ENCODE data around the gene XYLT1. TPM values are rescaled to one million over a fixed set of nuclear protein-coding genes. Genes with fewer than 3 reads are reported as not detected.

Gene XYLT1
- polyA plus RNA-seq, 1 of the 3 experiments (the other 2 are of a cell fraction), result 17.6 TPM

- H3K9me3 ChIP-seq, result no peaks in the 10 kb centered on the region
- ChIA-PET CTCF (interaction anchor here (1.3 kb wide), 1 partner anchor 9 kb away, joined by 6 read pairs; no protein-coding TSS in a partner anchor), POLR2A (no interaction called here)
- H3K27me3 ChIP-seq (ENCODE audit: insufficient read depth), result no peaks in the 10 kb centered on the region
- 88% methylated on average over 12 of the region's 12 CpGs for WGBS (ENCODE audit: low lambda C conversion rate)
- H3K36me3 ChIP-seq (replicated peaks in 1 of 2; ENCODE audit: control insufficient read depth in 1 of 2, insufficient read depth in 2 of 2, low read length in 1 of 2), result peaks cover 7 to 70% of the 10 kb centered on the region in 2 experiments
- H3K4me2 ChIP-seq, result no peak overlapping the region
- H4K20me1 ChIP-seq (ENCODE audit: insufficient read depth), result peaks cover 88% of the 10 kb centered on the region
- DNase-seq, result no peak
- no peaks in the 10 kb centered on the region for H3K9me2 ChIP-seq
- no peak for TF ChIP-seq JUND (IDR thresholded peaks at IDR 0.05)
- H3K4me1 ChIP-seq (ENCODE audit: control insufficient read depth in 1 of 2, insufficient read depth in 2 of 2, low read depth in 1 of 2, low read length in 1 of 2), result no peaks in the 10 kb centered on the region; a peak in 1 of 4 replicates
- H3K27ac ChIP-seq (ENCODE audit: low read depth in 2 of 2, low read length in 1 of 2), result no peak overlapping the region
- no peak overlapping the region for H3K4me3 ChIP-seq (ENCODE audit: low read depth in 2 of 2, low read length in 1 of 2)
- peaks cover 46% of the 10 kb centered on the region; the same call in 1 of the 2 replicates for H3K79me2 ChIP-seq (ENCODE audit: insufficient read depth)
- no peak overlapping the region for H3K9ac ChIP-seq
- H2AFZ ChIP-seq (ENCODE audit: low read depth), result no peak overlapping the region
- peaks cover 13% of the 10 kb centered on the region for H3F3A ChIP-seq (replicated peaks; ENCODE audit: insufficient read depth)
Measured at GRCh38 chr16:17159617-17160016, 311.1 kb downstream of the XYLT1 start.

GRCh38 chr16:17155936-17156335 is 314.8 kb downstream of the XYLT1 start:
- ChIA-PET POLR2A (no interaction called here), CTCF (interaction anchor here (0.6 kb wide), 1 partner anchor 328 kb away, joined by 4 read pairs; no protein-coding TSS in a partner anchor)
- no peak overlapping the region for H3K4me2 ChIP-seq
- no peaks in the 10 kb centered on the region; a peak in 1 of 4 replicates for H3K4me1 ChIP-seq (ENCODE audit: control insufficient read depth in 1 of 2, insufficient read depth in 2 of 2, low read depth in 1 of 2, low read length in 1 of 2)
- no peak overlapping the region for H3K27ac ChIP-seq (ENCODE audit: low read depth in 2 of 2, low read length in 1 of 2)
- H3K4me3 ChIP-seq (ENCODE audit: low read depth in 2 of 2, low read length in 1 of 2), result no peak overlapping the region
- DNase-seq, result no peak
- 84% methylated on average over 1 of the region's 1 CpG for WGBS (ENCODE audit: low lambda C conversion rate)
- peaks cover 93% of the 10 kb centered on the region for H4K20me1 ChIP-seq (ENCODE audit: insufficient read depth)
- no peak for TF ChIP-seq SIN3A (IDR thresholded peaks at IDR 0.05; ENCODE audit: borderline replicate concordance, low read depth, low read length)
- TF ChIP-seq USF1 (IDR thresholded peaks at IDR 0.05; ENCODE audit: borderline replicate concordance, low read depth), result no peak
- no peak for TF ChIP-seq NRF1 (IDR thresholded peaks at IDR 0.05; ENCODE audit: low read depth, low read length)
- TF ChIP-seq SMC3 (IDR thresholded peaks at IDR 0.05; ENCODE audit: low read depth, low read length), result no peak
- TF ChIP-seq EP300 (IDR thresholded peaks at IDR 0.05; ENCODE audit: borderline replicate concordance in 1 of 2, low read depth in 1 of 2, low read length in 1 of 2), result no peak
- no peak for TF ChIP-seq YY1 (IDR thresholded peaks at IDR 0.05; ENCODE audit: low read depth)
- no peak for TF ChIP-seq REST (IDR thresholded peaks at IDR 0.05; ENCODE audit: low read depth, low read length)
- no peak for TF ChIP-seq FOSL2 (IDR thresholded peaks at IDR 0.05; ENCODE audit: borderline replicate concordance, low read depth)
- TF ChIP-seq ELF1 (IDR thresholded peaks at IDR 0.05), result no peak
- no peak for TF ChIP-seq JUND (IDR thresholded peaks at IDR 0.05)
- no peak for TF ChIP-seq MAX (IDR thresholded peaks at IDR 0.05; ENCODE audit: low read depth)
- no peak for TF ChIP-seq POLR2AphosphoS5 (IDR thresholded peaks at IDR 0.05; ENCODE audit: low read depth, low read length)
- no peak for TF ChIP-seq GATA2 (CRISPR knock-in tag; IDR thresholded peaks at IDR 0.05)
- peaks cover 58% of the 10 kb centered on the region; the same call in 1 of the 2 replicates for H3K79me2 ChIP-seq (ENCODE audit: insufficient read depth)
- H3K9me3 ChIP-seq, result no peaks in the 10 kb centered on the region
- H3F3A ChIP-seq (replicated peaks; ENCODE audit: insufficient read depth), result peaks cover 6% of the 10 kb centered on the region
- H2AFZ ChIP-seq (ENCODE audit: low read depth), result no peak overlapping the region
- peaks cover 7 to 52% of the 10 kb centered on the region in 2 experiments for H3K36me3 ChIP-seq (replicated peaks in 1 of 2; ENCODE audit: control insufficient read depth in 1 of 2, insufficient read depth in 2 of 2, low read length in 1 of 2)
- no peak overlapping the region for H3K9ac ChIP-seq
- no peaks in the 10 kb centered on the region for H3K27me3 ChIP-seq (ENCODE audit: insufficient read depth)
- no peaks in the 10 kb centered on the region for H3K9me2 ChIP-seq

Data from SK-N-SH (cell line).